Spleen (tissue), 13 donors: ENCODE results near the gene TXNDC8. TPM values are rescaled to one million over a fixed set of nuclear protein-coding genes. Genes with fewer than 3 reads are reported as not detected.

Experiments
- DNase-seq: peaks from one replicate; pipeline ENCODE4 v3.0.0-alpha.2; 2020
- H3K27ac ChIP-seq, 8 donors: fragments of 200-600 bp; sonication (generic) in 7 of 8; 1 replicate in 4 of 8; 2 replicates in 4 of 8; pipeline versions ENCODE4 v1.5.0 to v1.8.0; 2016 to 2021; ENCODE audit warnings: inconsistent platforms in 4 of 8, mild to moderate bottlenecking in 4 of 8, moderate library complexity in 1 of 8
- H3K27me3 ChIP-seq, 7 donors: fragments of 200-600 bp; sonication (generic) in 6 of 7; replicated peaks in 1 of 7; 1 replicate in 4 of 7; 2 replicates in 3 of 7; pipeline versions ENCODE4 v1.5.0 to v1.8.0; 2016 to 2021; ENCODE audit warnings: inconsistent platforms in 3 of 7, mild to moderate bottlenecking in 1 of 7
- H3K36me3 ChIP-seq, 6 donors: fragments of 200-600 bp; sonication (generic) in 5 of 6; 1 replicate in 4 of 6; 2 replicates in 2 of 6; pipeline versions ENCODE4 v1.5.0 to v1.8.0; 2016 to 2021; ENCODE audit warnings: inconsistent platforms in 2 of 6
- H3K4me1 ChIP-seq, 6 donors: fragments of 200-600 bp; sonication (generic) in 5 of 6; 1 replicate in 3 of 6; 2 replicates in 3 of 6; pipeline versions ENCODE4 v1.5.0 to v1.8.0; 2016 to 2021; ENCODE audit warnings: inconsistent platforms in 3 of 6
- H3K4me3 ChIP-seq, 8 donors: fragments of 200-600 bp; sonication (generic) in 7 of 8; 1 replicate in 4 of 8; 2 replicates in 4 of 8; pipeline versions ENCODE4 v1.5.0 to v1.8.0; 2016 to 2021; ENCODE audit warnings: inconsistent platforms in 4 of 8, mild to moderate bottlenecking in 4 of 8, moderate library complexity in 2 of 8
- H3K9me3 ChIP-seq, 8 donors: fragments of 200-600 bp; sonication (generic) in 7 of 8; 1 replicate in 4 of 8; 2 replicates in 4 of 8; pipeline versions ENCODE4 v1.5.0 to v1.8.0; 2016 to 2021; ENCODE audit warnings: inconsistent platforms in 4 of 8
- CTCF ChIP-seq, 11 experiments: fragments of 200-600 bp in 7 of 11; fragments of 450-650 bp in 4 of 11; sonication (generic) in 4 of 11; IDR thresholded peaks in 8 of 11; conservative IDR thresholded peaks in 3 of 11; 1 replicate in 7 of 11; 2 replicates in 4 of 11; pipeline versions ENCODE4 v1.4.0 to v1.8.0; 2016 to 2021; ENCODE audit warnings: antibody characterized with exemption in 11 of 11, inconsistent platforms in 4 of 11, mild to moderate bottlenecking in 1 of 11
- POLR2A ChIP-seq, 3 donors: fragments of 450-650 bp; IDR thresholded peaks; one replicate each; pipeline ENCODE4 v1.5.1; 2017; ENCODE audit warnings: antibody characterized with exemption in 3 of 3, mild to moderate bottlenecking in 1 of 3
- POLR2AphosphoS5 ChIP-seq, 3 donors: sonication (generic); formaldehyde crosslinking; IDR thresholded peaks; one replicate each; pipeline ENCODE4 v1.5.1; 2017; ENCODE audit warnings: antibody characterized with exemption in 3 of 3
- WGBS, 5 donors: extraction: QIAGEN DNeasy Blood & Tissue Kit in 3 of 5; methylation state at CpG; one replicate each; pipeline versions ENCODE4 v1.1.5 to v1.1.7; 2013 to 2018; 5-methylcytosine and 5-hydroxymethylcytosine counted together
- intact Hi-C: fragments of 100-400 bp; cut with DNase I; formaldehyde crosslinking; loops from one replicate; pipeline ENCODE4 v1.15.0; 2023; ENCODE audit warnings: low total_unique reads
- long read RNA-seq, 2 donors: transcript quantifications; one replicate each; lab custom pipeline, GENCODE V29; 2026
- polyA plus RNA-seq, 3 donors: library from polyadenylated mRNA; stranded (reverse); fragments of 200-250 nt; gene quantifications; one replicate each; pipeline ENCODE4 v1.2.1, GENCODE V29; 2013
- total RNA-seq, 7 donors: library from RNA; depleted of rRNA in 3 of 7; stranded (reverse); fragments of >200 nt in 3 of 7; fragmentation: NEBNext Ultra II Directional in 4 of 7; extraction: Animal tissue kit (Norgen Biotek cat#: 25700) in 4 of 7; gene quantifications; one replicate each; pipeline versions ENCODE4 v1.1.0 to v1.2.1, GENCODE V29; 2016 to 2021
- donor health status: healthy with polysubstance abuse.
- donor health status: DM: no; HTN: no; CAD: no; lungs with moderate emphysema.
- donor health status: DM: no; HTN: no; CAD: no.
- donor health status: Bipolar disorder and iron deficiency.
- donor health status: healthy.
- donor health status: DM: no; HTN: no; CAD: no.
- donor health status: DM: yes; HTN: yes; CAD: no.

TXNDC8 gene
- total RNA-seq: not detected
- not detected for polyA plus RNA-seq
- long read RNA-seq, donor 1: 0 reads
- long read RNA-seq, donor 2: 0 reads

- no peaks in the 10 kb centered on the region for H3K27me3 ChIP-seq
- H3K27ac ChIP-seq: no peak within 1 kb of the TSS
- no peaks in the 10 kb centered on the region for H3K36me3 ChIP-seq
- WGBS, 5 donors: 83 to 94% (median 92%) methylated on average over 1 of the region's 1 CpG
- no peaks in the 10 kb centered on the region for H3K9me3 ChIP-seq
- H3K4me3 ChIP-seq: no peak within 1 kb of the TSS
- intact Hi-C loops: no loop called here
- no peaks in the 10 kb centered on the region for H3K4me1 ChIP-seq
- no peak for TF ChIP-seq CTCF (IDR thresholded peaks at IDR 0.05 in 8 of 11, conservative IDR thresholded peaks at IDR 0.05 in 3 of 11)
- no peak for TF ChIP-seq POLR2AphosphoS5 (IDR thresholded peaks at IDR 0.05)
- TF ChIP-seq POLR2A (IDR thresholded peaks at IDR 0.05): no peak
- no peak for DNase-seq
Measured at GRCh38 chr9:110337727-110338126, at the start of gene TXNDC8. Gene TXNDC8 (minus strand): TSS chr9:110337863.

GRCh38 chr9:110383491-110383890 lies 45.8 kb upstream of the TXNDC8 start:
- intact Hi-C loops: no loop called here
- no peak for TF ChIP-seq POLR2AphosphoS5 (IDR thresholded peaks at IDR 0.05)
- TF ChIP-seq CTCF (IDR thresholded peaks at IDR 0.05 in 8 of 11, conservative IDR thresholded peaks at IDR 0.05 in 3 of 11): no peak
- no peak for TF ChIP-seq POLR2A (IDR thresholded peaks at IDR 0.05)
- no peaks in the 10 kb centered on the region for H3K9me3 ChIP-seq
- H3K36me3 ChIP-seq: peaks cover 0 to 4% (median 0%) of the 10 kb centered on the region in 6 donors
- H3K27ac ChIP-seq: no peak overlapping the region
- H3K4me3 ChIP-seq: no peak overlapping the region
- peaks cover 0 to 12% (median 0%) of the 10 kb centered on the region in 7 donors for H3K27me3 ChIP-seq
- H3K4me1 ChIP-seq: no peaks in the 10 kb centered on the region
- 67 to 92% (median 88%) methylated on average over 3 to 6 of the region's 6 CpGs for WGBS, 5 donors
- DNase-seq: no peak

GRCh38 chr9:110382731-110383130 lies 45.1 kb upstream of the TXNDC8 start:
- H3K27me3 ChIP-seq: peaks cover 0 to 12% (median 0%) of the 10 kb centered on the region in 7 donors
- H3K9me3 ChIP-seq: no peaks in the 10 kb centered on the region
- 87 to 94% (median 90%) methylated on average over 4 of the region's 4 CpGs for WGBS, 5 donors
- no peak for TF ChIP-seq POLR2A (IDR thresholded peaks at IDR 0.05)
- TF ChIP-seq CTCF (IDR thresholded peaks at IDR 0.05 in 8 of 11, conservative IDR thresholded peaks at IDR 0.05 in 3 of 11): no peak
- TF ChIP-seq POLR2AphosphoS5 (IDR thresholded peaks at IDR 0.05): no peak
- H3K4me3 ChIP-seq: no peak overlapping the region
- no peak overlapping the region for H3K27ac ChIP-seq
- intact Hi-C loops: no loop called here
- DNase-seq: no peak
- H3K36me3 ChIP-seq: peaks cover 0 to 4% (median 0%) of the 10 kb centered on the region in 6 donors
- H3K4me1 ChIP-seq: no peaks in the 10 kb centered on the region

- intact Hi-C loops: no loop called here
- H3K4me1 ChIP-seq: no peaks in the 10 kb centered on the region
- no peaks in the 10 kb centered on the region for H3K9me3 ChIP-seq
- H3K36me3 ChIP-seq: no peaks in the 10 kb centered on the region
- no peak for DNase-seq
- H3K27ac ChIP-seq: no peak overlapping the region
- no peak overlapping the region for H3K4me3 ChIP-seq
- no peak for TF ChIP-seq CTCF (IDR thresholded peaks at IDR 0.05 in 8 of 11, conservative IDR thresholded peaks at IDR 0.05 in 3 of 11)
- no peak for TF ChIP-seq POLR2A (IDR thresholded peaks at IDR 0.05)
- no peak for TF ChIP-seq POLR2AphosphoS5 (IDR thresholded peaks at IDR 0.05)
- WGBS, 5 donors: 70 to 87% (median 83%) methylated on average over 6 of the region's 6 CpGs
- peaks cover 0 to 14% (median 0%) of the 10 kb centered on the region in 7 donors for H3K27me3 ChIP-seq
Measured at GRCh38 chr9:110371411-110372007, 33.8 kb upstream of the TXNDC8 start.
